ENCODE data around the gene TRIO. TPM values are rescaled to one million over a fixed set of nuclear protein-coding genes. Genes with fewer than 3 reads are reported as not detected.

TRIO gene
- total and polyA plus RNA-seq, 10 of the 15 experiments (the other 5 are each of a cell fraction or from before 2014, with no cell fraction given), result 5.1 to 96.4 (median 44.6) TPM

GRCh38 chr5:14469551-14470377 is 326.6 kb downstream of the TRIO start (continued):
- TF ChIP-seq REST (IDR thresholded peaks at IDR 0.05; ENCODE audit: low read depth, low read length), result no peak
- TF ChIP-seq NFIC (IDR thresholded peaks at IDR 0.05; ENCODE audit: low read depth, low read length), result no peak
- TF ChIP-seq YBX1 (IDR thresholded peaks at IDR 0.05), result no peak
- TF ChIP-seq STAT1 (conservative IDR thresholded peaks at IDR 0.05), result no peak
- no peak for TF ChIP-seq RELB (IDR thresholded peaks at IDR 0.05; ENCODE audit: low read depth)
- TF ChIP-seq CTCF (IDR thresholded peaks at IDR 0.05 in 2 of 3, conservative IDR thresholded peaks at IDR 0.05 in 1 of 3; ENCODE audit: control insufficient read depth in 2 of 3, extremely low read depth in 1 of 3, insufficient read depth in 1 of 3, low read depth in 3 of 3, low read length in 3 of 3), result no peak
- no peak for TF ChIP-seq BCLAF1 (IDR thresholded peaks at IDR 0.05)
- TF ChIP-seq WRNIP1 (IDR thresholded peaks at IDR 0.05; ENCODE audit: borderline replicate concordance, low read depth, low read length), result no peak
- no peak for TF ChIP-seq SPI1 (IDR thresholded peaks at IDR 0.05; ENCODE audit: borderline replicate concordance, insufficient read depth, low read depth, low read length)
- no peak for TF ChIP-seq EGR1 (IDR thresholded peaks at IDR 0.05; ENCODE audit: borderline replicate concordance in 1 of 2, low read depth in 2 of 2, low read length in 2 of 2)
- TF ChIP-seq PBX3 (IDR thresholded peaks at IDR 0.05; ENCODE audit: insufficient replicate concordance, low read depth, low read length), result no peak
